A549 (cell line): Measurements from ENCODE around the gene IRF6. TPM values are rescaled to one million over a fixed set of nuclear protein-coding genes. Genes with fewer than 3 reads are reported as not detected.

Experiments used
- ATAC-seq, 2 experiments: fragments of 200-7000 bp in 1 of 2; fragments of >200 bp in 1 of 2; cut with Nextera tagmentation in 1 of 2; cut with Tn5 transposase in 1 of 2; 3 replicates each; pipeline versions ENCODE4 v1.8.0 to v1.9.1; 2018 to 2020; ENCODE audit warnings: mild to moderate bottlenecking in 1 of 2, moderate library complexity in 1 of 2
- CTCF ChIA-PET: fragments of 300-600 bp; sonication (Branson Sonifier 250); formaldehyde crosslinking; extraction: SDS; loops from one replicate; lab custom pipeline; 2021; ENCODE audit warnings: antibody characterized with exemption, inconsistent platforms; lab: Yijun Ruan, JAX
- POLR2A ChIA-PET: fragments of 350-600 bp; formaldehyde crosslinking; extraction: SDS; loops from one replicate; lab custom pipeline; 2021; ENCODE audit warnings: antibody characterized with exemption, inconsistent platforms; lab: Yijun Ruan, JAX
- DNase-seq, 2 experiments: peaks; one replicate each; pipeline versions ENCODE4 v3.0.0 to v3.0.0-alpha.2; 2011 to 2016; ENCODE audit warnings: low read depth in 1 of 2, low spot score in 1 of 2
- FAIRE-seq: peaks from 2 replicates; lab custom pipeline; 2011; peaks lifted over from hg19 to GRCh38; lab: Jason Lieb, UNC
- H3K27ac ChIP-seq, 2 experiments: fragments of >200 bp; sonication (Bioruptor Twin); formaldehyde crosslinking; 3 replicates each; pipeline ENCODE4 v1.5.1; 2016 to 2017
- H3K4me1 ChIP-seq: fragments of >200 bp; sonication (Bioruptor Twin); formaldehyde crosslinking; 3 replicates; pipeline ENCODE4 v1.6.1; 2016
- H3K4me2 ChIP-seq: fragments of >200 bp; sonication (Bioruptor Twin); formaldehyde crosslinking; 3 replicates; pipeline ENCODE4 v1.6.1; 2016
- H3K4me3 ChIP-seq: fragments of >200 bp; sonication (Bioruptor Twin); formaldehyde crosslinking; 3 replicates; pipeline ENCODE4 v1.5.1; 2016
- H3K9me3 ChIP-seq: fragments of >200 bp; sonication (Bioruptor Twin); formaldehyde crosslinking; 3 replicates; pipeline ENCODE4 v1.6.1; 2016
- FOSL2 ChIP-seq, 2 experiments: fragments of 450-650 bp in 1 of 2; fragments of >200 bp in 1 of 2; sonication (Bioruptor Twin) in 1 of 2; formaldehyde crosslinking; IDR thresholded peaks; 2 replicates each; pipeline versions ENCODE4 v1.5.0 to v1.6.1; 2016 to 2020; ENCODE audit warnings: mild to moderate bottlenecking in 1 of 2, moderate library complexity in 1 of 2
- FOXS1 ChIP-seq: fragments of 250-450 bp; sonication (Bioruptor Pico); IDR thresholded peaks from 2 replicates; pipeline ENCODE4 v1.5.0; 2020; ENCODE audit warnings: mild to moderate bottlenecking, moderate library complexity
- GATA3 ChIP-seq: IDR thresholded peaks from 2 replicates; pipeline ENCODE4 v1.6.1; 2012; ENCODE audit warnings: borderline replicate concordance
- JUNB ChIP-seq: fragments of >200 bp; sonication (Bioruptor Twin); formaldehyde crosslinking; IDR thresholded peaks from 2 replicates; pipeline ENCODE4 v1.6.1; 2016
- KDM1A ChIP-seq: fragments of 200-600 bp; sonication (generic); IDR thresholded peaks from 2 replicates; pipeline ENCODE4 v1.6.1; 2016; ENCODE audit warnings: low read depth, mild to moderate bottlenecking
- MAZ ChIP-seq: fragments of 150-350 bp; IDR thresholded peaks from 2 replicates; pipeline ENCODE4 v1.6.1; 2014; ENCODE audit warnings: antibody characterized with exemption, low read depth, low read length, borderline replicate concordance
- MYC ChIP-seq: IDR thresholded peaks from 2 replicates; pipeline ENCODE4 v1.6.1; 2012; ENCODE audit warnings: mild to moderate bottlenecking, inconsistent platforms, low read length, improper control_type of control experiment, borderline replicate concordance
- RAD21 ChIP-seq, 2 experiments: fragments of >200 bp in 1 of 2; sonication (Bioruptor Twin) in 1 of 2; formaldehyde crosslinking in 1 of 2; IDR thresholded peaks in 1 of 2; conservative IDR thresholded peaks in 1 of 2; 2 replicates in 1 of 2; 3 replicates in 1 of 2; pipeline ENCODE4 v1.6.1; 2012 to 2018; ENCODE audit warnings: inconsistent platforms in 1 of 2
- SMC3 ChIP-seq: fragments of >200 bp; sonication (Bioruptor Twin); formaldehyde crosslinking; IDR thresholded peaks from 3 replicates; pipeline ENCODE4 v1.6.1; 2018; ENCODE audit warnings: inconsistent platforms
- ZC3H11A ChIP-seq: fragments of 450-650 bp; IDR thresholded peaks from 2 replicates; pipeline ENCODE4 v1.6.1; 2014; ENCODE audit warnings: antibody characterized with exemption, mild to moderate bottlenecking
- ZNF302 ChIP-seq: fragments of 250-450 bp; sonication (Bioruptor Pico); IDR thresholded peaks from 2 replicates; pipeline ENCODE4 v1.9.0; 2021; ENCODE audit warnings: inconsistent platforms, mild to moderate bottlenecking, moderate library complexity
- whole genome bisulfite sequencing: methylation state at CpG from one replicate; pipeline ENCODE4 v1.1.6; 2017; ENCODE audit errors: missing lambda C conversion rate; 5-methylcytosine and 5-hydroxymethylcytosine counted together
- polyA plus RNA-seq, 4 experiments: library from polyadenylated mRNA; depleted of rRNA in 3 of 4; stranded (reverse); fragments of >200 nt; fragmentation: RNase III in 1 of 4; extraction: RNeasy Plus Mini Kit Qiagen cat#74134 plus additional on column Dnase treatment in 1 of 4; gene quantifications; 2 replicates in 3 of 4; 3 replicates in 1 of 4; pipeline ENCODE4 v1.2.3, GENCODE V29; 2011 to 2017
- TF ChIP-seq, protein P1 (sequence below): fragments of >200 bp; sonication (Bioruptor Twin); formaldehyde crosslinking; IDR thresholded peaks from 3 replicates; pipeline ENCODE4 v1.5.1; 2016
- TF ChIP-seq, protein P2 (sequence below): IDR thresholded peaks from 2 replicates; pipeline ENCODE4 v1.6.1; 2012
- TF ChIP-seq, protein P3 (sequence below): fragments of 150-350 bp; IDR thresholded peaks from 2 replicates; pipeline ENCODE4 v1.6.1; 2014; ENCODE audit warnings: low read depth, mild to moderate bottlenecking, low read length
- TF ChIP-seq, protein P4 (sequence below): fragments of >200 bp; sonication (Bioruptor Twin); formaldehyde crosslinking; IDR thresholded peaks from 2 replicates; pipeline ENCODE4 v1.6.1; 2016

The IRF6 gene
- polyA plus RNA-seq, 2 of the 4 experiments (the other 2 are of a cell fraction) = 0.08 to 0.22 TPM

DNA sequence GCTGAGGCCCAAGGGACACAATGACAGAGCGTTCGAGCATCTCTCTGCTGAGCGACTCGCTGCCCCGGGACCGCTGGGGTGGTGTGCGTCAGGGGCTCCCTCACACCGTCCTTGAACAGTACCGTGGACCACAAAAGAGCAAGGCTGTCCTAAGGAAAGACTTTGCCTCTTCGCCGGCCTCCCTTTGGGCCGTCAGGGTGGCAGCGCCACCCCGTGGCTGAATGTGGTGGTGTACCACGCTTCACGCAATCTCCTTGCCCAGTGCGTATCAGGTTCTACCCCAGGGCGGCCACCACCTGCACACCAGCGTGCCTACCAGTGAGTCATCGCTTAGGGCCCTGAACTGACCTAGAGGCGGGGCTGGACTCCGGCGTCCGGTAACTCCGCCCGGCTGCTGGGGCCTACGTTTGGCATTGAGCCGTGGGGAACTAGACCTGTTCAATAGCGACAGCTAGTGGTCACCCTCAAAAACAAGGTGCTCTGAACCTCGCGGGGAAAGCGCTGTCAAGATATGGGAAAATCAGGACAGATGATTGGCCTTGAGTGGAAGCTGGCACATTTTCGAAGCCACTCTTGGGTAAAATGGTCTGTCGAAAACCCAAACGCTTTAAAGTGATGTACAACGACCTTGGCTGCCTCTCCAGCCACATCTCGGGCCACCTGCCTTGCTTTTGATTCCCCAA, 58.2 kb downstream of the IRF6 start:
- CTCF ChIA-PET = interaction anchor here (0.6 to 2.9 kb wide), 48 partner anchors 9 to 1561 kb away, joined by 3 to 22 read pairs (median 4); no protein-coding TSS in a partner anchor
- peaks cover 7% of the 10 kb centered on the region; the same call in 1 of the 3 replicates for H3K4me1 ChIP-seq
- TF ChIP-seq RAD21 (conservative IDR thresholded peaks at IDR 0.05 in 1 of 2, IDR thresholded peaks at IDR 0.05 in 1 of 2) (peak; percentile 57 to 83), JUNB (no peak), KDM1A (no peak), SMC3 (peak; percentile 78), MAZ (no peak), FOSL2 (IDR thresholded peaks at IDR 0.05) (peak; percentile 49; the same call in 1 of the 2 replicates), FOSL2 (CRISPR knock-in tag; IDR thresholded peaks at IDR 0.05) (peak; percentile 96), MYC (peak; percentile 37; the same call in 1 of the 2 replicates), GATA3 (0 out of 2 replicates have a peak, but pooled peaks have one; percentile 24)
- TF ChIP-seq, protein P1, sequence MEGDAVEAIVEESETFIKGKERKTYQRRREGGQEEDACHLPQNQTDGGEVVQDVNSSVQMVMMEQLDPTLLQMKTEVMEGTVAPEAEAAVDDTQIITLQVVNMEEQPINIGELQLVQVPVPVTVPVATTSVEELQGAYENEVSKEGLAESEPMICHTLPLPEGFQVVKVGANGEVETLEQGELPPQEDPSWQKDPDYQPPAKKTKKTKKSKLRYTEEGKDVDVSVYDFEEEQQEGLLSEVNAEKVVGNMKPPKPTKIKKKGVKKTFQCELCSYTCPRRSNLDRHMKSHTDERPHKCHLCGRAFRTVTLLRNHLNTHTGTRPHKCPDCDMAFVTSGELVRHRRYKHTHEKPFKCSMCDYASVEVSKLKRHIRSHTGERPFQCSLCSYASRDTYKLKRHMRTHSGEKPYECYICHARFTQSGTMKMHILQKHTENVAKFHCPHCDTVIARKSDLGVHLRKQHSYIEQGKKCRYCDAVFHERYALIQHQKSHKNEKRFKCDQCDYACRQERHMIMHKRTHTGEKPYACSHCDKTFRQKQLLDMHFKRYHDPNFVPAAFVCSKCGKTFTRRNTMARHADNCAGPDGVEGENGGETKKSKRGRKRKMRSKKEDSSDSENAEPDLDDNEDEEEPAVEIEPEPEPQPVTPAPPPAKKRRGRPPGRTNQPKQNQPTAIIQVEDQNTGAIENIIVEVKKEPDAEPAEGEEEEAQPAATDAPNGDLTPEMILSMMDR = peak; percentile 96
- TF ChIP-seq, protein P2, sequence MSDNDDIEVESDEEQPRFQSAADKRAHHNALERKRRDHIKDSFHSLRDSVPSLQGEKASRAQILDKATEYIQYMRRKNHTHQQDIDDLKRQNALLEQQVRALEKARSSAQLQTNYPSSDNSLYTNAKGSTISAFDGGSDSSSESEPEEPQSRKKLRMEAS = peak; percentile 80
- 8% methylated on average over 37 of the region's 37 CpGs for WGBS
- ATAC-seq (peak; percentile 99), FAIRE-seq (peak; percentile 51), DNase-seq (peak; percentile 95 to 97)
- peak overlapping the region; percentile 26; the same call in 1 of the 3 replicates for H3K4me3 ChIP-seq
- H3K27ac ChIP-seq = peak overlapping the region; percentile 41 to 74; a peak in 5 of 6 replicates
- peak overlapping the region; percentile 62 for H3K4me2 ChIP-seq
- POLR2A ChIA-PET = no interaction called here
- H3K9me3 ChIP-seq = no peaks in the 10 kb centered on the region

DNA sequence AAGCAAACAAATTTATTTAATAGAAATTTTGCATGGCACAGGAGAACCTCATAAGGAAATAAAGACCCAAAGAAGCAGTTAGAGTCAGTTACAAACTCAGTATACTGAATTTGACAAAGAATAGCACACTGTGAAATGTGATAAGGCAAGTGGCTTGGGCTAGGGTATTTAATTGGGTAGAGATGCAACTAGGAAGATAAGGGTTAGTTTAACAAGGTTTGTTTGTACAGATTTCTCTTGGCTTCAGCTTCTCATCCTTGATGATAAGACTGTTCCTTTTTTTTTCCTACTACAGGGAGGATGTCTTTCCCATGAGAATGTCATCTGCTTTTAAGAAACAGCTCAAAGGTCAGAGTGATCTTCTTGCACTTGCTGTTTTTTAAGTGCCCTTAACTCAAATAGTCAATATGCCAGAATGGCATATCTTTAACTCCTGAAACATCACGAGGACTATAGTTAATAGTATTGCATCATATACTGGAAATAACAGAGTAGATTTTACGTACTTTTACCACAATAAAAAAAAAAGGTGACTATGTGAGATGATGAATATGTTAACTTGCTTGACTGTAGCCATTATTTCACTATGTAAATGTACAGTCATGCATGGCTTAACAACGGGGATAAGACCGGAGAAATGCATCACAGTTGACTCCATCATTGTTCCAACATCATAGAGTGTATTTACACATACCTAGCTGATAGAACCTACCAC, 59.3 kb downstream of the IRF6 start:
- TF ChIP-seq, protein P3, sequence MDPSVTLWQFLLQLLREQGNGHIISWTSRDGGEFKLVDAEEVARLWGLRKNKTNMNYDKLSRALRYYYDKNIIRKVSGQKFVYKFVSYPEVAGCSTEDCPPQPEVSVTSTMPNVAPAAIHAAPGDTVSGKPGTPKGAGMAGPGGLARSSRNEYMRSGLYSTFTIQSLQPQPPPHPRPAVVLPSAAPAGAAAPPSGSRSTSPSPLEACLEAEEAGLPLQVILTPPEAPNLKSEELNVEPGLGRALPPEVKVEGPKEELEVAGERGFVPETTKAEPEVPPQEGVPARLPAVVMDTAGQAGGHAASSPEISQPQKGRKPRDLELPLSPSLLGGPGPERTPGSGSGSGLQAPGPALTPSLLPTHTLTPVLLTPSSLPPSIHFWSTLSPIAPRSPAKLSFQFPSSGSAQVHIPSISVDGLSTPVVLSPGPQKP = no peak
- TF ChIP-seq ZNF302 (CRISPR knock-in tag) = no peak
- TF ChIP-seq, all 56 proteins: peak for 0
- H3K4me3 ChIP-seq = no peak overlapping the region
- H3K9me3 ChIP-seq = no peaks in the 10 kb centered on the region
- ATAC-seq = no peak
- no peak for FAIRE-seq
- peak overlapping the region; percentile 62; the same call in 1 of the 3 replicates for H3K4me2 ChIP-seq
- DNase-seq = no peak
- WGBS = 42% methylated on average over 4 of the region's 4 CpGs
- POLR2A ChIA-PET = no interaction called here
- H3K27ac ChIP-seq = no peak overlapping the region
- peaks cover 11% of the 10 kb centered on the region; the same call in 1 of the 3 replicates for H3K4me1 ChIP-seq
- CTCF ChIA-PET = interaction anchor here (0.6 to 2.9 kb wide), 10 partner anchors 10 to 181 kb away, joined by 3 to 11 read pairs (median 4); no protein-coding TSS in a partner anchor

DNA sequence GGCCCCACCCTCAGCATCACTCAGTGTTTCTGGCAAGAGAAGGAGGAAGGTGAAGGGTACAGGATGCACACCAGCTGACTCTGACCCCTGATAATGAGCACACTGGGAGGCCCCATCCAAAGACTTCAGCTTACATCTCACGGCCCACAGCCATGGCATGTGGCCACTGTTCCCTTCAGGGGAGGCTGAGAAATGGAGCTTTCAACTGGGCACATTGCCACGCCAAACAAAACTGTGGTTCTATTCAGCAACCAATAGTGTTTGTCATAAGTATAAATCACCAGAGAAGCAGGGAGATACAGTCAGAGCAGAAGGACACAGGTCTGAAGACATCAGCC, 62.8 kb downstream of the IRF6 start:
- WGBS = 44% methylated on average over 2 of the region's 2 CpGs
- Histone ChIP-seq H3K4me3 (no peak overlapping the region), H3K9me3 (no peaks in the 10 kb centered on the region), H3K4me1 (peaks cover 11% of the 10 kb centered on the region; the same call in 1 of the 3 replicates), H3K27ac (no peak overlapping the region), H3K4me2 (no peak overlapping the region)
- DNase-seq = no peak
- POLR2A ChIA-PET = no interaction called here
- no peak for ATAC-seq
- TF ChIP-seq FOXS1 (CRISPR knock-in tag) (no peak), ZC3H11A (no peak)
- TF ChIP-seq, protein P1 = no peak
- TF ChIP-seq, protein P4, sequence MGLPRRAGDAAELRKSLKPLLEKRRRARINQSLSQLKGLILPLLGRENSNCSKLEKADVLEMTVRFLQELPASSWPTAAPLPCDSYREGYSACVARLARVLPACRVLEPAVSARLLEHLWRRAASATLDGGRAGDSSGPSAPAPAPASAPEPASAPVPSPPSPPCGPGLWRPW = no peak
- no peak for FAIRE-seq
- CTCF ChIA-PET = interaction anchor here (0.9 to 2.7 kb wide), 2 partner anchors 9 to 15 kb away, joined by 4 to 7 read pairs; no protein-coding TSS in a partner anchor
